Occipital lobe (tissue), 3 donors: ENCODE measurements around the gene FLT3LG. TPM values are rescaled to one million over a fixed set of nuclear protein-coding genes. Genes with fewer than 3 reads are reported as not detected.

Experiments
- DNase-seq: peaks from one replicate; lab custom pipeline; 2025; lab: John Stamatoyannopoulos, UW
- small RNA-seq: library from RNA; depleted of rRNA; stranded (forward); fragments of <200 nt; gene quantifications from one replicate; pipeline ENCODE3, GENCODE V24; 2014
- total RNA-seq: library from RNA; depleted of rRNA; stranded (reverse); fragments of >200 nt; gene quantifications from one replicate; pipeline ENCODE4 v1.2.3, GENCODE V29; 2014

Gene FLT3LG
- total RNA-seq, 1 donor from 2014 or later, result not detected

GRCh38 chr19:49512970-49513745, 39.1 kb downstream of the FLT3LG start:
- no peak for DNase-seq

GRCh38 chr19:49513746-49514118, 39.7 kb downstream of the FLT3LG start:
- no peak for DNase-seq

GRCh38 chr19:49514151-49514550, 40.1 kb downstream of the FLT3LG start:
- DNase-seq, result no peak

GRCh38 chr19:49515767-49516166, 41.8 kb downstream of the FLT3LG start:
- DNase-seq, result no peak

- DNase-seq, result no peak
Observed at GRCh38 chr19:49518033-49518432, 44.0 kb downstream of the FLT3LG start.

GRCh38 chr19:49520705-49521319, 46.8 kb downstream of the FLT3LG start:
- DNase-seq, result no peak

- DNase-seq, result no peak
Observed at GRCh38 chr19:49524812-49525455, 50.9 kb downstream of the FLT3LG start.

- no peak for DNase-seq
Observed at GRCh38 chr19:49528211-49528771, 54.3 kb downstream of the FLT3LG start.

- DNase-seq, result no peak
Observed at GRCh38 chr19:49530708-49531107, 56.7 kb downstream of the FLT3LG start.

GRCh38 chr19:49533551-49534488, 59.8 kb downstream of the FLT3LG start:
- peak; percentile 42 for DNase-seq

- no peak for DNase-seq
Observed at GRCh38 chr19:49534632-49535385, 60.8 kb downstream of the FLT3LG start.

Small RNA genes lying within 50 kb of the gene (small RNA-seq; reads per million reads assigned to genes)
- not detected for gene COX6CP7
- 6.2 reads per million, percentile 90 among the genes with 10 or more reads in this experiment for gene MIR150
- gene SNORD32A, result not detected
- not detected for gene SNORD33
- not detected for gene SNORD34
- not detected for gene SNORD35A
- not detected for gene SNORD35B

Other genes with a start within 250 kb of the FLT3LG start
- not detected for gene SLC6A16, start 149.0 kb upstream of the FLT3LG start, total RNA-seq
- gene CD37, start 138.8 kb upstream of the FLT3LG start, total RNA-seq, result 1.1 TPM
- 10.0 TPM for gene TEAD2, start 111.8 kb upstream of the FLT3LG start, total RNA-seq
- 2.2 TPM for gene DKKL1, start 110.3 kb upstream of the FLT3LG start, total RNA-seq
- gene KASH5, start 86.0 kb upstream of the FLT3LG start, total RNA-seq, result not detected
- not detected for gene PTH2, start 50.8 kb upstream of the FLT3LG start, total RNA-seq
- not detected for gene GFY, start 48.8 kb upstream of the FLT3LG start, total RNA-seq
- gene SLC17A7, start 32.7 kb upstream of the FLT3LG start, total RNA-seq, result 34.6 TPM
- gene PIH1D1, start 22.4 kb upstream of the FLT3LG start, total RNA-seq, result 58.0 TPM
- gene ALDH16A1, start 21.0 kb upstream of the FLT3LG start, total RNA-seq, result 8.0 TPM
- 2,203 TPM for gene RPL13A, start 13.4 kb downstream of the FLT3LG start, total RNA-seq
- 3,859 TPM for gene RPS11, start 22.2 kb downstream of the FLT3LG start, total RNA-seq
- 12.9 TPM for gene FCGRT, start 38.4 kb downstream of the FLT3LG start, total RNA-seq
- 2.3 TPM for gene RCN3, start 53.8 kb downstream of the FLT3LG start, total RNA-seq
- 22.8 TPM for gene NOSIP, start 106.3 kb downstream of the FLT3LG start, total RNA-seq
- 0.31 TPM for gene PRRG2, start 107.1 kb downstream of the FLT3LG start, total RNA-seq
- 2.5 TPM for gene PRR12, start 117.0 kb downstream of the FLT3LG start, total RNA-seq
- 1.1 TPM for gene RRAS, start 165.9 kb downstream of the FLT3LG start, total RNA-seq
- 11.5 TPM for gene SCAF1, start 168.0 kb downstream of the FLT3LG start, total RNA-seq
- 8.1 TPM for gene IRF3, start 191.6 kb downstream of the FLT3LG start, total RNA-seq
- not detected for gene BCL2L12, start 191.7 kb downstream of the FLT3LG start, total RNA-seq
- 177 TPM for gene PRMT1, start 203.1 kb downstream of the FLT3LG start, total RNA-seq
- gene ADM5, start 215.4 kb downstream of the FLT3LG start, total RNA-seq, result 0.78 TPM
- 42.1 TPM for gene CPT1C, start 216.9 kb downstream of the FLT3LG start, total RNA-seq